Measurements from ENCODE around the gene DLG2. TPM values are rescaled to one million over a fixed set of nuclear protein-coding genes. Genes with fewer than 3 reads are reported as not detected.
"Not testable (repeated sequence)": the region's sequence is repeated elsewhere in the genome, so short reads cannot be mapped to it uniquely, and the experiment has no call there.

DLG2 gene
- polyA plus RNA-seq, 2 donors: 2.6 to 6.7 TPM

GRCh38 chr11:85438328-85438727, 188.8 kb downstream of the DLG2 start:
- Histone ChIP-seq H3K27ac (ENCODE audit: low read depth in 2 of 2, low read length in 1 of 2) (no peak overlapping the region), H3K4me3 (ENCODE audit: low read depth in 1 of 2, low read length in 2 of 2) (no peak overlapping the region), H3K9me3 (ENCODE audit: control insufficient read depth in 2 of 2, insufficient read depth in 1 of 2, low read depth in 1 of 2, low read length in 1 of 2) (no peaks in the 10 kb centered on the region), H3K36me3 (ENCODE audit: control insufficient read depth in 2 of 2, insufficient read depth in 2 of 2, low read length in 1 of 2) (no peaks in the 10 kb centered on the region), H3K27me3 (ENCODE audit: control insufficient read depth in 1 of 2, insufficient read depth in 2 of 2, low read length in 2 of 2) (no peaks in the 10 kb centered on the region), H3K4me1 (ENCODE audit: control insufficient read depth in 2 of 2, insufficient read depth in 2 of 2, low read length in 1 of 2) (no peaks in the 10 kb centered on the region)
- WGBS, 2 donors: 78 to 89% methylated on average over 1 of the region's 1 CpG

DNA sequence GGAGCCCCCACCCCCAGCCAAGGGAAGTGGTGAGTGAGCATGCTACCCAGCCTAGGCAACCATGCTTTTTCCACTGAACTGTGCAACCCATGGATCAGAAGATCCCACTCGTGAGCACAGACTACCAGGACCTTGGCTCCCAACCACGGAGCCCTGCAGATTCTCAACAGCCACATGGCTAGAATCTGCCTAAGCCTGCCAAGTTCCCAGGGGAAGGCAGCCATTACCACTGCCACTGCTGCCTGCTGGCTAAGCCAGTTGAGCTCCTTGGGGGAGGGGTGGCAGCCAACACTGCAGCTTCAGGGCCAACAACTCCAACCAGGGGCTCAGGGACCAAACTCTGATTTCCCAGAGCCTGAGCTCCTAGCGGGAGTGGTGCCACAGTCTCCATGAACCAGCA, 195.8 kb downstream of the DLG2 start:
- Histone ChIP-seq H3K9me3 (ENCODE audit: control insufficient read depth in 2 of 2, insufficient read depth in 1 of 2, low read depth in 1 of 2, low read length in 1 of 2) (peaks cover 0 to 7% of the 10 kb centered on the region in 2 donors), H3K4me3 (ENCODE audit: low read depth in 1 of 2, low read length in 2 of 2) (no peak overlapping the region), H3K4me1 (ENCODE audit: control insufficient read depth in 2 of 2, insufficient read depth in 2 of 2, low read length in 1 of 2) (no peaks in the 10 kb centered on the region), H3K36me3 (ENCODE audit: control insufficient read depth in 2 of 2, insufficient read depth in 2 of 2, low read length in 1 of 2) (no peaks in the 10 kb centered on the region), H3K27me3 (ENCODE audit: control insufficient read depth in 1 of 2, insufficient read depth in 2 of 2, low read length in 2 of 2) (no peaks in the 10 kb centered on the region), H3K27ac (ENCODE audit: low read depth in 2 of 2, low read length in 1 of 2) (no peak overlapping the region)
- 78 to 87% methylated on average over 3 of the region's 3 CpGs for WGBS, 2 donors

GRCh38 chr11:85423794-85424193, 203.3 kb downstream of the DLG2 start:
- Histone ChIP-seq H3K4me3 (ENCODE audit: low read depth in 1 of 2, low read length in 2 of 2) (no peak overlapping the region), H3K4me1 (ENCODE audit: control insufficient read depth in 2 of 2, insufficient read depth in 2 of 2, low read length in 1 of 2) (no peaks in the 10 kb centered on the region), H3K36me3 (ENCODE audit: control insufficient read depth in 2 of 2, insufficient read depth in 2 of 2, low read length in 1 of 2) (no peaks in the 10 kb centered on the region), H3K9me3 (ENCODE audit: control insufficient read depth in 2 of 2, insufficient read depth in 1 of 2, low read depth in 1 of 2, low read length in 1 of 2) (peaks cover 5 to 14% of the 10 kb centered on the region in 2 donors), H3K27ac (ENCODE audit: low read depth in 2 of 2, low read length in 1 of 2) (no peak overlapping the region), H3K27me3 (ENCODE audit: control insufficient read depth in 1 of 2, insufficient read depth in 2 of 2, low read length in 2 of 2) (no peaks in the 10 kb centered on the region)
- WGBS, 2 donors: 80 to 87% methylated on average over 3 of the region's 3 CpGs

- no peak overlapping the region for H3K4me3 ChIP-seq (ENCODE audit: low read depth in 1 of 2, low read length in 2 of 2)
- no peak overlapping the region for H3K27ac ChIP-seq (ENCODE audit: low read depth in 2 of 2, low read length in 1 of 2)
- no peaks in the 10 kb centered on the region for H3K4me1 ChIP-seq (ENCODE audit: control insufficient read depth in 2 of 2, insufficient read depth in 2 of 2, low read length in 1 of 2)
- H3K27me3 ChIP-seq (ENCODE audit: control insufficient read depth in 1 of 2, insufficient read depth in 2 of 2, low read length in 2 of 2): no peaks in the 10 kb centered on the region
- WGBS, 2 donors: 64 to 93% methylated on average over 1 of the region's 1 CpG
- H3K36me3 ChIP-seq (ENCODE audit: control insufficient read depth in 2 of 2, insufficient read depth in 2 of 2, low read length in 1 of 2): no peaks in the 10 kb centered on the region
- peaks cover 5 to 14% of the 10 kb centered on the region in 2 donors for H3K9me3 ChIP-seq (ENCODE audit: control insufficient read depth in 2 of 2, insufficient read depth in 1 of 2, low read depth in 1 of 2, low read length in 1 of 2)
Measured at GRCh38 chr11:85423316-85423715, 203.8 kb downstream of the DLG2 start.

DNA sequence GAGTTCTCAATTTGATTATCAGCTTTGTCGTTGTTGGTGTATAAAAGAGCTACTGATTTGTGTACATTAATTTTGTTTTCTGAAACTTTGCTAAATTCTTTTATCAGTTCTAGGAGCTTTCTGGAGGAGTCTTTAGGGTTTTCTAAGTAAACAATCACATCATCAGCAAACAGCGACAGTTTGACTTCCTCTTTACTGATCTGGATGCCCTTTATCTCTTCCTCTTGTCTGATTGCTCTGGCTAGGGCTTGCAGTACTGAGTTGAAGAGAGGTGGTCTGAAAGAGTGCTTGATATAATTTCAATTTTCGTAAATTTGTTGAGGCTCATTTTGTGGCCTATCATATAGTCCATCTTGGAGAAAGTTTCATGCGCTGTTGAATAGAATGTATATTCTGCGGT, 213.0 kb downstream of the DLG2 start:
- no peaks in the 10 kb centered on the region for H3K9me3 ChIP-seq (ENCODE audit: control insufficient read depth in 2 of 2, insufficient read depth in 1 of 2, low read depth in 1 of 2, low read length in 1 of 2)
- H3K4me1 ChIP-seq (ENCODE audit: control insufficient read depth in 2 of 2, insufficient read depth in 2 of 2, low read length in 1 of 2): no peaks in the 10 kb centered on the region
- no peak overlapping the region for H3K27ac ChIP-seq (ENCODE audit: low read depth in 2 of 2, low read length in 1 of 2)
- no peak overlapping the region for H3K4me3 ChIP-seq (ENCODE audit: low read depth in 1 of 2, low read length in 2 of 2)
- no peaks in the 10 kb centered on the region for H3K36me3 ChIP-seq (ENCODE audit: control insufficient read depth in 2 of 2, insufficient read depth in 2 of 2, low read length in 1 of 2)
- H3K27me3 ChIP-seq (ENCODE audit: control insufficient read depth in 1 of 2, insufficient read depth in 2 of 2, low read length in 2 of 2): no peaks in the 10 kb centered on the region
- 87 to 88% methylated on average over 5 of the region's 5 CpGs for WGBS, 2 donors

- H3K4me3 ChIP-seq (ENCODE audit: low read depth in 1 of 2, low read length in 2 of 2): no peak overlapping the region
- no peaks in the 10 kb centered on the region for H3K36me3 ChIP-seq (ENCODE audit: control insufficient read depth in 2 of 2, insufficient read depth in 2 of 2, low read length in 1 of 2)
- H3K27me3 ChIP-seq (ENCODE audit: control insufficient read depth in 1 of 2, insufficient read depth in 2 of 2, low read length in 2 of 2): no peaks in the 10 kb centered on the region
- WGBS, 2 donors: 89 to 90% methylated on average over 2 of the region's 2 CpGs
- no peak overlapping the region for H3K27ac ChIP-seq (ENCODE audit: low read depth in 2 of 2, low read length in 1 of 2)
- no peaks in the 10 kb centered on the region for H3K4me1 ChIP-seq (ENCODE audit: control insufficient read depth in 2 of 2, insufficient read depth in 2 of 2, low read length in 1 of 2)
- no peaks in the 10 kb centered on the region for H3K9me3 ChIP-seq (ENCODE audit: control insufficient read depth in 2 of 2, insufficient read depth in 1 of 2, low read depth in 1 of 2, low read length in 1 of 2)
Measured at GRCh38 chr11:85407648-85408047, 219.5 kb downstream of the DLG2 start.

DNA sequence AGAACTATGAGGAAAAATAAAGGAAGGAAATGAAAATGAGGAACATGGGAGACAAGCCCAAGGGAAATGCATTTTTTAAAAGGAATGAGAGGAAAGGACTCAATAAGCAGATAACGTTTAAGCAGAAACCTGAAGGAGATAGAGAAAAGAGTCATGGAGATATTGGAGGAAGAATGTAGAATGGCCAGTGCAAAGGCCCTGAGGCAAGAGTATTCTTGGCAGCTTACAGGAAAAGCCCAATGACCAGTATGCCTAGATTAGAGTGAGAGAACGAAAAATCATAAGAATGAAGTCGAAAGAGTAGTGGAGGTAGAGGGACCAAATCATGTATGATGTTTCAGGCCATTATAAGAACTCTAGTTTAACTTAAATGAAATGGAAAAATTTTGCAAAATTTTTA, 220.3 kb downstream of the DLG2 start:
- H3K9me3 ChIP-seq (ENCODE audit: control insufficient read depth in 2 of 2, insufficient read depth in 1 of 2, low read depth in 1 of 2, low read length in 1 of 2): no peaks in the 10 kb centered on the region
- H3K4me3 ChIP-seq (ENCODE audit: low read depth in 1 of 2, low read length in 2 of 2): no peak overlapping the region
- no peak overlapping the region for H3K27ac ChIP-seq (ENCODE audit: low read depth in 2 of 2, low read length in 1 of 2)
- no peaks in the 10 kb centered on the region for H3K36me3 ChIP-seq (ENCODE audit: control insufficient read depth in 2 of 2, insufficient read depth in 2 of 2, low read length in 1 of 2)
- WGBS, 2 donors: 77 to 80% methylated on average over 3 of the region's 3 CpGs
- no peaks in the 10 kb centered on the region for H3K27me3 ChIP-seq (ENCODE audit: control insufficient read depth in 1 of 2, insufficient read depth in 2 of 2, low read length in 2 of 2)
- H3K4me1 ChIP-seq (ENCODE audit: control insufficient read depth in 2 of 2, insufficient read depth in 2 of 2, low read length in 1 of 2): no peaks in the 10 kb centered on the region

- 72 to 78% methylated on average over 3 of the region's 3 CpGs for WGBS, 2 donors
- Histone ChIP-seq H3K27me3 (ENCODE audit: control insufficient read depth in 1 of 2, insufficient read depth in 2 of 2, low read length in 2 of 2) (no peaks in the 10 kb centered on the region), H3K27ac (ENCODE audit: low read depth in 2 of 2, low read length in 1 of 2) (no peak overlapping the region), H3K4me1 (ENCODE audit: control insufficient read depth in 2 of 2, insufficient read depth in 2 of 2, low read length in 1 of 2) (no peaks in the 10 kb centered on the region), H3K9me3 (ENCODE audit: control insufficient read depth in 2 of 2, insufficient read depth in 1 of 2, low read depth in 1 of 2, low read length in 1 of 2) (no peaks in the 10 kb centered on the region), H3K36me3 (ENCODE audit: control insufficient read depth in 2 of 2, insufficient read depth in 2 of 2, low read length in 1 of 2) (no peaks in the 10 kb centered on the region), H3K4me3 (ENCODE audit: low read depth in 1 of 2, low read length in 2 of 2) (no peak overlapping the region)
Measured at GRCh38 chr11:85406316-85406715, 220.8 kb downstream of the DLG2 start.

DNA sequence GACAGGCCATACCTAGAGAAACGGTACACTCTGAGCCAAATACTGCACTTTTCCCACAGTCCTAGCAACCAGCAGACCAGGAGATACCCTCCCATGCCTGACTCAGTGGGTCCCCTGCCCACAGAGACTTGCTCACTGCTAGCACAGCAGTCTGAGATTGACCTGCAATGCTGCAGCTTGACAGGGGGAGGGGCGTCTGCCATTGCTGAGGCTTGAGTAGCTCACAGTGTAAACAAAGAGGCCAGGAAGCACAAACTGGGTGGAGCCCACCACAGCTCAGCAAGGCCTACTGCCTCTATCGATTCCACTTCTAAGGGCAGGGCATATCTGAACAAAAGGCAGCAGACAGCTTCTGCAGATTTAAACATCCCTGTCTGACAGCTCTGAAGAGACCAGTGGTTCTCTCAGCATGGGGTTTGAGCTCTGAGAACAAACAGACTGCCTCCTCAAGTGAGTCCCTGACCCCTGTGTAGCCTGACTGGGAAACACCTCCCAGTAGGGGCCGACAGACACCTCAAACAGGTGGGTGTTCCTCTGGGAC, 231.6 kb downstream of the DLG2 start:
- not testable (repeated sequence) for H3K27ac ChIP-seq (ENCODE audit: low read depth in 2 of 2, low read length in 1 of 2); H3K4me1 ChIP-seq (ENCODE audit: control insufficient read depth in 2 of 2, insufficient read depth in 2 of 2, low read length in 1 of 2); H3K4me3 ChIP-seq (ENCODE audit: low read depth in 1 of 2, low read length in 2 of 2); H3K27me3 ChIP-seq (ENCODE audit: control insufficient read depth in 1 of 2, insufficient read depth in 2 of 2, low read length in 2 of 2); H3K9me3 ChIP-seq (ENCODE audit: control insufficient read depth in 2 of 2, insufficient read depth in 1 of 2, low read depth in 1 of 2, low read length in 1 of 2); H3K36me3 ChIP-seq (ENCODE audit: control insufficient read depth in 2 of 2, insufficient read depth in 2 of 2, low read length in 1 of 2)
- WGBS, 2 donors: 46 to 48% methylated on average over 4 of the region's 4 CpGs

DNA sequence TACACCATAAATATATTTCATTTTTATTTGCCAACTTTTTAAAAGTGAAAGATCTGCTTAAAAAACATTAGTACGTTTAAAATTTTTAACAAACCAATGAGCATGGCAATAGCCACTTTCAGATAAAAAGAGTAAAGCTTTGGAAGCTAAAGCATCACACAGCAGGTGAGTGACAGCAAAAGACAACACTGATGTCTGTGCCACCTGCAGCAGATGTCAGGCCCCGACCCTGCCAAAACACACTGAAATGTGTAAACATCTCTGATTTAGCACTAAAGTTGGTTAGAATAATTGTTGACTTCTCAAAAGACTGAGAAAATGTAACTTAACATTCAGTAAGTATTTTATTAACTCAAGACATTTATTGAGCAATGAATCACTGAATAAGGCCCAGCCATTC, 232.9 kb downstream of the DLG2 start:
- 42 to 47% methylated on average over 2 of the region's 2 CpGs for WGBS, 2 donors
- Histone ChIP-seq H3K27me3 (ENCODE audit: control insufficient read depth in 1 of 2, insufficient read depth in 2 of 2, low read length in 2 of 2) (no peaks in the 10 kb centered on the region), H3K9me3 (ENCODE audit: control insufficient read depth in 2 of 2, insufficient read depth in 1 of 2, low read depth in 1 of 2, low read length in 1 of 2) (peaks cover 0 to 5% of the 10 kb centered on the region in 2 donors), H3K36me3 (ENCODE audit: control insufficient read depth in 2 of 2, insufficient read depth in 2 of 2, low read length in 1 of 2) (no peaks in the 10 kb centered on the region), H3K4me3 (ENCODE audit: low read depth in 1 of 2, low read length in 2 of 2) (no peak overlapping the region), H3K4me1 (ENCODE audit: control insufficient read depth in 2 of 2, insufficient read depth in 2 of 2, low read length in 1 of 2) (no peaks in the 10 kb centered on the region), H3K27ac (ENCODE audit: low read depth in 2 of 2, low read length in 1 of 2) (no peak overlapping the region)
